HG03196 (cell line): ENCODE data around the gene PAM.

Experiments
- ATAC-seq: cut with Tn5 transposase; IDR thresholded peaks from one replicate; pipeline ENCODE4 v1.9.1; 2021; ENCODE audit not compliant: unreplicated experiment

PAM gene

DNA sequence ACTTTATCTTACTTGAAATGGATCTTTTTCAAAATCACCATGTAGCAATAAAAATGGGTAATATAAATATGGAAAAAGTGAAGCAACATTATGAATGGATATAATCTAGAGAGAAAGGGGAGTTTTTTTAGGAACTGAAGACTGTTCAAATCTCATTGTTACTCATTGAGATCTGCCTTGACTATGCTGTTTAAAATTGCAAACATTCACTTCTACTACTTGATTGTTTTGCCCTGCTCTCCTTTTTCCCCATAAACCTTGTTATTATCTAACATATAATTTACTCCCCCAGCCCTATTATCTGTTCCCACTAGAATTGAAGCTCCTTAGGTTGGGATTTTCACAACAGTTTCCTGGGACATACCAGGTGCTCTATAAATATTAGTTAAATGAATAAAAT lies 22.0 kb downstream of the PAM start:
- no peak for ATAC-seq

DNA sequence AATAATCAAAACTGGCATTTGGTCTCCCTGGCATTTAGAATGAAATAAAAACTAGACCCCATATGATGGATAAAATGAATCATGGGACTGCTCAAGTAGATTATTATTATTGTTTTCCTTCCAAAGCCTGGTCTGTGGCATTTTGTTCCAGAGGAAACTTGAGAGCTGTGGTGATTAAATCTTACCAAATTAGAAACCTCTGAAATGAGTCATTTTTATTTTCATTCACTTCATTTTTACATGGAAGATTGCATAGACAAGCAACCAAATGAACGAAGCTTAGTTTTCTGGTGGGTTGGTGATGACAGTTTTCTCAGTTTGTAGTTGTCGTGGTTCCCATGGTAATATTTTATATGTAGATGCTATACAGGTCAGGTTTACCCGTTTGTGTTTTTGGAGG lies 23.4 kb downstream of the PAM start:
- peak; percentile 67 for ATAC-seq

DNA sequence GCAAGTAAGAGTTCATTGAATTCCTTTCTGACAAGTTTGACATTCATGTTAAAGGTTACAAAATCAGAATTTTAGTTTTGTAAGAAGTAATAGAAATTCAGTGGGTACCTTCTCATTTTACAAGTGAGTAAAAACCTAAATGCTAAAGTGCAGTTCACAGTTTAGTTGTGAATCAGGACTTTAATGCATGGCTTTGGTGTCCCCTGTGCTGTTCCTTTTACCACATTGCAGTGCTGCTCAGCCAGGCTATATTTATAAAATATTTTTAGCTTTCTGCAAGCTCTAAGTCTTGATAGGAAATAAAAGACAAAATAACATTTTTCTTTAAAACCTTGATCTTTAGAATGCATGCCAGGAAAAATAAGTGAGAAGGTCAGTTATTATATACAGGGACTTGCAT lies 26.3 kb downstream of the PAM start:
- no peak for ATAC-seq

DNA sequence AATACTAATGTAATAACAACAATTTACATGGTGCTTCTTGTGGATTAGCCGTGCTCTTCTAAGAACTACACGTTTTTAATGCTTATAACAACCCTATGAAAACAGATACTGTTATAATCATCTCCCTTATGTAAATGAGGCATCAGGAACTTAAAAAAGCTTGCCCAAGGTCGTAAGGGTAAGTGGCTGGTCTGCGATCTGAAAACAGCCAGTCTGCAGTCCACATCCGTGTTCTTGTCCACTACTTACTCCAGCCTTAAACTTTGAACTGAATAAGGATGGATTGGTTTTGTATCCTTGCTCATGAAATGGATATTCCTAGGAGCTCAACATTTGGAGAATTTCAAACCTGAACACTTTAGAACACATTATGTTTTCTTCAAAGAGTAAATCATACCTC lies 26.7 kb downstream of the PAM start:
- no peak for ATAC-seq

DNA sequence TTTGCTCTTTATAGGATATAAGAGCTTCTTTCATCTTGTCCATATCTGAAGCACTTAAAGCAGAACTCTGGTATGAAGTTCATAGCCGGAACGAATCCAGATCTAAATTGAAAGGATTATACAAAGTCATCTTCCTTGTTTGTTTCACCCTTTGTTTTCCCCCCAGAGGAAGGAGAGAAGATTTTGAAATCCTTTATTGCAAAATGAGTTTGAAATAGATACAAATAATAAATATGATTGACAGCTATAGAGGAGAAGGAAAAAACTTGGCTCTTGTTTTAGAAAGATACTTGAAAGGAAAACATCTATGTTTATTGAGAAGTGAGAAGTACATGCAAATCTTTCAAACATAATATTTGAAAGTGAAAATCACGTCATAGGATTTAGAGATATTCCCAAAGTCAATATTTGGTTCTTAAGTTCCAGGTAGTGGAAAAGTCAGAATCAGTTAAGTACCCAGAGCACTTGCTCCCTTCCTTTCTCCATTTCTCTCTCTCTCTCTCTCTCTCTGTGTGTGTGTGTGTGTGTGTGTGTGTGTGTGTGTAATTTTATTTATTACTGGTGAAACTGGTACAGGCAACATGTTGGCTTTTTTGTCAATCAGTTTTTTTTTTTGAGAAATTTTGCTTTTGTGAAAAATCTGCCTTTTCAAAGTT lies 27.2 kb downstream of the PAM start:
- no peak for ATAC-seq

DNA sequence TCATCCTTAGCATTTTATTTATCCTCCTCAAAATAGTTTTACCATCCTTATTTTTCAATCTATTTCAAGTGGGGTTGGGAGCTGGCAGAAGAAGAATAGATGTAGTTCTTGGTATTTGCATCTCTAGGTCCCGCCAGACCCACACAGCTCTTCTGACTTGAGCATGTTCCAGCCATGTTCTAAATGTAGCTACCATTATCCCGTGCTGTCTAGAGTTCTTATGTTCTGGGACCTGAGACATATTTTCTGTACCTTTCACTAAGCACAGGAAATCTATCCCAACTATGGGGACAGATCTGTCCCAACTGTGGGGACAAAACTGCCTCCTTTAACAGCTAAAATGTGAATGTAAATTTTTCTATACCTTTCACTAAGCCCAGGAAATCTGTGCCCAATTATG lies 32.0 kb downstream of the PAM start:
- ATAC-seq = no peak

DNA sequence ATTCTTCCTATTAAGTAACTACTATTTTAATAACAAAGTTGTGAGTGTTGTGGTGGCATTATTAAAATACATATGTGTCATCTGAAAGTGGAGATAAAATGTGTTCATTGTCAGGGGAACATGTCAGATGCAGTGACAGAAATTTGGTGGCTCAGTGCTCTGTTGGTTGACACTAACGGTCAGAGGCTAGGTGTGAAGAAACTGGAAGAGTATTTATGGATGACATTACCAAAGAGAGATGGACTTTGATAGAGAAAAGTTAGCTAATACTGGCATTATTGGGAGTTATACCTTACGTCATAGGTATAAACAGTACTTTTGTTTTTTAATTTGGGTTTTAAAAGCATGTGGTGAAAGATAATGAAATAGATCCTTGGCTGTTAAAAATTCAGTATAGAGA lies 33.7 kb downstream of the PAM start:
- ATAC-seq = no peak

DNA sequence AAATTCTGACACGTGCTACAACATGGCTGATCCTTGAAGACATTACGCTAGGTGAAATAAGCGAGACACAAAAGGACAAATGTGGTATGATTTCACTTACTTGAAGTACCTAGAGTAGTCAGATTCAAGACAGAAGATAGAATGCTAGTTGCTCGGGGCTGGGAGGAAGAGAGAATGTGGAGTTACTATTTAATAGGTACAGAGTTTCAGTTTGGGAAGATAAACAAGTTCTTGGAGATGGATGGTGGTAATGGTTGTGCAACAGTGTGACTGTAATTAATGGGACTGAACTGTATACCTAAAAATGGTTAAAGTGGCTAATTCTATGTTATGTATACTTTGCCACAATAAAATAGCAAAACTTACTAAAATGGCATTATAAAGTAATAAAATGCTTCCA lies 34.4 kb downstream of the PAM start:
- no peak for ATAC-seq

DNA sequence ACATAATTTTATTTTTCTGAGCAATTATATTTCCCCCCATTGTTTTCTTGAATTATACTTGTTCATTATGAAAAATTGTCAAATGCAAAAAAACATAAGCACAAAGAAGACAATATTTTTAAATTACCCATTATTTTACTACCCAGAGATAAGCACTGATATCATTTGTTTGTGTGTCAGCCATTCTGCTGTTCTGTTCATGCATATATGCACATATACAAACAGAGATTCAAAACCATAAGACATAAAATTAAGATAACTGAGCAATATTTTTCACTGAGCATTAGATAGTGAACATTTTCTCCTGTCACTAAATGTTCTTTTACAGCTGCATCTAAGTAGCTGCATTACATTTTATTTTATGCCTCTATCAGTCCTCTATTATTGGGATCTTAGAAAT lies 35.6 kb downstream of the PAM start:
- ATAC-seq = no peak

DNA sequence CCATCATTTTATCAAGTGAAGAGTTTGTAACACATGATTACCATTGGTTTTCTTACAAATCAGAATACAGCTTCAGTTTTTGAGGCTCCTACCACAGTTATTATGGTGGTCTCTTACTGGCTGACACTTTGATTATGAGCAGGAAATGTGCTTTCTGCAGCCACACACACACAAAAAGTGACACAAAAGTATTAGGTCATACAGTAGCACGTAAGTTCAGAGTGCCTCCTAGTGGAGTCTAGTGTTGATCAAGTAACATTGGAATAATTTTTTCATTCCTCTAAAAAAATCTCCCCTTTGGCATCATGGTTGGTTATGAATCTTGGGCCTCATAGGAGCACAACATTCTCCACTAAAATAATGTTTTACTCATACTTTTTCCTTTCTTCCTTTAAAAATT lies 37.6 kb downstream of the PAM start:
- ATAC-seq = no peak

DNA sequence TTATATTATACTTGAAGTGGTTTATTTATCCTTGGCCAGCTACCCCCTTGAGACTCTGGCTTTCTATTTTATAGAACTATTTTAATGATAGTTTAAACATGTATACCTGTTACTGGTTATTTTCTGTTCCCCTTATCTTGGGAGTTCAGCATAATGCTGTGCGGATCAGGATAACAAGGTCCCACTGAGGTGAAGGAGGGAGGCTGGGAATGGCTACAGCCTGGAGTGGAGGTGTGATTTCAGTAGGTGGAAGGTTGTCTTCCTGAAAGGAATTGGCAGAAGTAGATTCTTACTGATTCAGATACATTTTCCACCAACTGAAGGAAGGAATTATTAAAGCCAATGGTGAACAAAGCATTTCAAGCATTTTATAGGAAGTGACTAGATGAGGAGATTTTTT lies 38.9 kb downstream of the PAM start:
- no peak for ATAC-seq

DNA sequence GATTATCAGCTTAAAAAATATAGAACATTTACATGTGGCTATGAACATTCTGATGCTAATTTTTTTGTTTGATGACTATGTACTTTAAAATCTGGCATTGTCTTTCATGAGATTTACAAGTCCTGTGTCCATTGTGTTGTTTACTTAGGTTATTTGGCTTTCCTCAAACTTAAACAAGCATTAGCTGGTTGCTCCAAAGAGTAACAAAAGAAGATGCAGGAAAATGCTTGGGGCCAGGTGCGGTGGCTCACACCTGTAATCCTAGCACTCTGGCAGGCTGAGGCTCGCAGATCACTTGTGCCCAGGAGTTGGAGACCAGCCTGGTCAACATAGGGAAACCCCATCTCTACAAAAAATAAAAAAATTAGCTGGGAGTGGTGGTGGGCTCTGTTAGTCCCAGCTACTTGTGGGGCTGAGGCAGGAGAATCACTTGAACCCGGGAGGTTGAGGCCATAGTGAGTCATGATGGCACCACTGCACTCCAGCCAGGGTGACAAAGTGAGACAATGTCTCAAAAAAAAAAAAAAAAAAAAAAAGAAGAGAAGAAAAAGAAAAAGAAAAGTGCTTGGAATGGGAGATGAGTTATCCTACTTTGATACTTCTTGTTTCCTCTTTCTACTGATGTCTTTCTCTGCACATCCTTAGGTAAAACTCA lies 39.7 kb downstream of the PAM start:
- ATAC-seq = no peak

DNA sequence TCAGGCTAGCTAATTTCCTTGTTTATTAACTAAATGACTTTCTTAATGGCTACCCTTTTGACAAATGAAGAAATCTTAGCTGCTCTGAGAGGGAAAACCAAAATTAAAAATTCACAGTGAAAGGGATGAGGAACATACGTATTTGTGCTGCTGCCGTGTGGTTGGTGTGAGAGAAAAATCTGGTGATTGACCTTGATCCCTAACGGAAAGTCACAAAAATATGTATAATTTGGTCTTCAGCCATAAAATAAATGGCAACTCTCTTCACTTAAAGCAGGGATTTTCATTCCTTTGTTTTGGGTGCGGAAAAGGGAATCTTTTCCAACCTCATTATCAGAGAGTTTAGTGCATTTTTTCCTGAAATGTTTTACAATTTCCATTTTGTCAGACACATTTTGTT lies 40.4 kb downstream of the PAM start:
- no peak for ATAC-seq

DNA sequence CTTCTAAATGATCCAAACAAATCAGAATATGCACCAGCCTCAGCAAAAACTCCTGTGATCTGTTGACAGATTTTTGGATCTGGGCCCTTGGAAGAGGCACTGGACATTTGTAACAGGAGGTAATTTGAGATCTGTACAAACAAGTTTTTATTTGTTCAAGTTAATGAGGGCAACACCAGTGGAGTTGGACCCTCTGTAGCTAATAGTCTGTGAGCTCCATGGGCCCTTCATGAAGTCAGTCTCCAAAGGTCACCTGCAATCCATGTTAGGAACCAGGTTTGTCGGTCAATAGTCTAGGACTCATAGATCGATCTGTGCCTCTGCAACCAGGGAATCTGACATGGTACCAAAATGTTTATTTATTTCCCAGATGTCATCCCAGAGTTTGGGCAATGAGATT lies 40.9 kb downstream of the PAM start:
- no peak for ATAC-seq

DNA sequence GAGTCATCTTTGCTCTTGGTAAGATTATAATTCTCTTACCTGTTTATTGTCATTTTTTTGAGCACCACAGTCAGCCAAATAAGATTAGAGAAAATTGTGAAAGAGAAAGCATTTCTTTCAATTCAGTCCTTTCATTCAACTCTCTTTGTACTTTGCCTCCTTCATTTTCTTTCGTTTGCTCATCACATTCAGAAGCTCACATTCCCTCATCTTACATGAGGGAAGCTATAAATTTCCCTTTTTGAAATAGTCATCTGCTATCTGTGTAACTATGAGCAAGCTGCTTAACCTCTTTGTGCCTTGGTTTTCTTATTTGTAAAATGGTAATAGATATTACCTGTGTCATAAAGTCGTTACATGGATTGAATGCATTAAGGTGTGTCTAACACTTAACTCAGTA lies 41.4 kb downstream of the PAM start:
- ATAC-seq = no peak

DNA sequence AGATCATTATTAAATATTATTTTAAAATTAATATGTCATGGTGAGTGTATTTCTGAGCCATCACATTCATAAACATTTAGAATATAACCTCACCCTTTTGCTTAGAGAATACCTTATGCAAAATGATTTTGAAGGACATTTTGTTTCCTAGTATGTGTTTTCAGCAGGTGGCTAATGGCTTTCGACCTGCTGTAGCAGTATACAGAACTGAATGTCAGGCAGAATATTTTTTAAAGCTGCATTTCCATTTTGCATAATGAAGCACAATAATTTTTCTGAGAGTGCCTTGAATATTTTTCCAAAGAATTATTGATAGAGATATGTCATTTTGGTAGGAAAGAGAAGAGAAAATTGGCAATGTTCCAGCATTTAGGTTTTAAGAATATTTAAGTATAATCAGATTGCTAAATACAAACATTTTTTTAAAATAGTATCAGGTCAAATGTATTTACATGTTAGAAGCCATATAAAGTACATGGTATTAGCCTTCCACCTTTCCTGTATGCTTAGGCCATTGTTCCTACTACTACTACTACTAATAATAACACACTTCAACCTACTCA lies 42.3 kb downstream of the PAM start:
- ATAC-seq = no peak

DNA sequence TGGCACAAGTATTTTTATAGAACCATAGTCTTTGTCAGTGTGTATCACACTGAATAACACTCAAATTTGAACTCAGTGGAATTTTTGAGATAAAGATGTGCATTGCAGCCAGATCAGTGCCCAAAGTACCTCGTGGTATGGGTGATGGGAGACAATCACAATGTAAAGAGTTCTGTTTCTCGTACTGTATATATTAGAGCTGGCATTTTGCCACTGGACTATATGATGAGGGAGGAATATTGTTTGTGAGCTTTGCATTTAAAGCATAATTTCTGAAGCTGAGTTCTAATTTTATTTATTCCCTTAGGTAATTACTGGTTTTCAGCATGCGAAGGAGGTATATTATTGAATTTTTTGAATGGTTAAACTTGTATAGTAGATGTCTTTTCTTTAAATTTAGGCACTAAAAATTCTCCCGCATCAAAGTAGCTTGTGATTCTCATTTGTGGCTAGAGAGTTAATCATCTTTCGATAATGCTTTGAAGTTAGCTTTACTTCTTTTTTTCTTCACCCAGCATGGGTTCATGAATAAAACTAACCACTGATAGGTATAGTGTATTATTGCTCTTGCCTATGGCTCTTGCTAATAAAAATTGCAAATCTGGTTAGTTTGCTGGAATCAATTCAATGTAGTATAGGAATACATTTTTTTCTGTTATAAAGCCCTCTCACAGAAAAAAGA lies 43.1 kb downstream of the PAM start:
- ATAC-seq = no peak

DNA sequence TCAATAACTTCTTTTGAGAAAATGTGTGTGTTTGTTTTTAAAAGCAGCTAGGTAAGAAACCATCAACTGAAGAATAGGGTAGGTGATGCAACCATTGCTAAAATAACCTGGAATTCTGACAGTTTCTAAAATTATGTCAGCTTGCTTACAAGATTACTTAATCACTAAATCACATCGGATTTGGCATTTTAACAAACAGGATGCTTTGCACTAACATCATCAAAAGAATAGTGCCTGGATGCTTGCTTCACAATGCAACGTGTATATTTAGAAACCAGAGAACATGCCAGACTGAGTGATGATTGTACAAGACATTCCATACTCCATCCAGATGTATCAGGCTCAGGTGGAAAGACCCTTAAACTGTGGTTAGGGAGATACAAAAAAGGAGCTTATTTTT lies 43.9 kb downstream of the PAM start:
- no peak for ATAC-seq

DNA sequence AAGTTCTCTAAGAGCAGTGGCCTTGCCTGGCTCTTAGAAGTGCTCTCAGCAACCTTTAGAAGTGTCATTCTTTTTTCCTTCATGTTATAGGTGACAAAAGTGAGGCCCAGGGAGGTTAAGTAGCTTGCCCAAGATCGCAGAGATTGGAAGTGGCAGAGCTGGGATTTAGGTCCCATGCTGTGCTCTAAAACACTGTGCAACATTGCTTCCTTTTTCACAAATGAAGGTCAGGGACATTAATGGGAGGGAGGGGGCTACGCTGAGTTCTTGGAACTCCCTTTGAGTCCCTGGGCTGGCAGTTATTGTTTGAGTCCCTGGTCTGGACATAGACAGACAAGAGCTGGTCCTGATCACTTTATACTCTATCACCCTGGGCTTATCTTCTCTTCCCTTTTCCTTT lies 45.3 kb downstream of the PAM start:
- no peak for ATAC-seq

DNA sequence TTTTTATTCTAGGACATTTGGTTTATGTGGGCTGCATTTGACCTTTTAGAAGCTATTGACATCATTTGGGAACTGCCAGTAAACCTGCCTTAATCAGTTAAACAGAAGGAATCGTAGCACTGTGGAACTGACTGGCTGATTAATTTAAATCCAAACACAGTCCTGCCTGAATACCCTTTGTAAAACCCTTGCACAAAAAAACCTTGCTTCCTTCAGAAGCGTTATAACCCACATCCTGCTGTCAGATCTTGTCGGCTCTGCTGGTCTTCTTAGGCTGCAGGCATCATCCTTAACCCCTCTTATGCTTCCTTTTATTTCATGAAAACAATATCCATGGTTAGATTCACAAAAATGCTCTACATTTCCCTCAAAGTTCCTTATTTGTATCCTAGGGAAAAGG lies 46.3 kb downstream of the PAM start:
- ATAC-seq = no peak

DNA sequence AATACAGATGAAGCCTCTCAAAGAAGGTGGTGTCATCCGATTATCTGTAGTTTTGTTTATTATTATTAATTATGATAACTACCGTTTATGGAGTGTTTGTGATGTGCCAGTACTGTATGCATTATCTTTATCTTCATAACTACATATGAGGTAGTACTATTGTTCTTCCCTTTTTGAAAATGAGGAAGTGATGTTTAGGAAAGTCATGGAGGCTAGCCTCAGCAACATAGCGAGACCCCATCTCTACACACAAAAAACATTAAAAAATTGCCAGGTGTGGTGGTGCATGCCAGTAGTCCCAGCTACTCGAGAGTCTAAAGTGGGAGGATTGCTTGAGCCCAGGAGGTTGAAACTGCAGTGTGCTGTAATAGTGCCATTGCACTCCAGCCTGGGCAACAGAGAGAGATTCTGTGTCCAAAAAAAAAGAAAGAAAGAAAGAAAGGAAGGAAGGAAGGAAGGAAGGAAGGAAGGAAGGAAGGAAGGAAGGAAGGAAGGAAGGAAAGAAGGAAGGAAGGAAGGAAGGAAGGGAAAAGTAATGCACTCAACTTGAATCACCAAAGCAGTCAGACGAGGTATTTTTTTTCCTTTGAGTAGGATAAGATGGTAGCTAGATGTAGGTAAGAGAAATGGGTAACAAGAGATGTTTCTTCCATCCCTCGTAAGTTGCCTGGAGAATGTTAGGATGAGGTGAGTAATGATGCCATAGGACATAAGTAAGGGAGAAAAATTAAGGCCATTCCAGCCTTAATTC lies 47.8 kb downstream of the PAM start:
- no peak for ATAC-seq
